SK-N-SH treated with all-trans-retinoic acid at 6 μM for 48 hours (cell line): ENCODE results near the gene TIMP2.

Source experiments
- ATAC-seq: fragments of 200-7000 bp; cut with Tn5 transposase; 3 replicates; pipeline ENCODE4 v1.9.1; 2020; ENCODE audit warnings: mild to moderate bottlenecking, moderate library complexity
- ARNTL ChIP-seq: fragments of 450-650 bp; formaldehyde crosslinking; IDR thresholded peaks from 2 replicates; pipeline ENCODE4 v1.5.0; 2020; ENCODE audit warnings: low read depth, mild to moderate bottlenecking, moderate library complexity, borderline replicate concordance
- BACH2 ChIP-seq: fragments of 250-450 bp; sonication (Bioruptor Pico); IDR thresholded peaks from 2 replicates; pipeline ENCODE4 v1.9.0; 2021; ENCODE audit warnings: mild to moderate bottlenecking, borderline replicate concordance
- CREB5 ChIP-seq: fragments of 250-450 bp; sonication (Bioruptor Pico); IDR thresholded peaks from 2 replicates; pipeline ENCODE4 v1.5.1; 2020; ENCODE audit warnings: low read depth, mild to moderate bottlenecking, moderate library complexity
- CSDC2 ChIP-seq: fragments of 250-450 bp; sonication (Bioruptor Pico); IDR thresholded peaks from 2 replicates; pipeline ENCODE4 v1.5.0; 2020; ENCODE audit warnings: mild to moderate bottlenecking, moderate library complexity
- CSRNP3 ChIP-seq: fragments of 250-450 bp; sonication (Bioruptor Pico); IDR thresholded peaks from 2 replicates; pipeline ENCODE4 v1.5.1; 2021; ENCODE audit warnings: mild to moderate bottlenecking, moderate library complexity
- ESRRG ChIP-seq: fragments of 250-450 bp; sonication (Bioruptor Pico); IDR thresholded peaks from 2 replicates; pipeline ENCODE4 v1.6.1; 2021; ENCODE audit warnings: mild to moderate bottlenecking
- GLIS3 ChIP-seq: fragments of 250-450 bp; sonication (Bioruptor Pico); IDR thresholded peaks from 2 replicates; pipeline ENCODE4 v1.5.0; 2020; ENCODE audit warnings: mild to moderate bottlenecking, moderate library complexity
- OSR1 ChIP-seq: fragments of 250-450 bp; sonication (Bioruptor Pico); IDR thresholded peaks from 2 replicates; pipeline ENCODE4 v1.8.0; 2022; ENCODE audit warnings: moderate library complexity, mild to moderate bottlenecking, inconsistent platforms
- PATZ1 ChIP-seq: fragments of 250-450 bp; sonication (Bioruptor Pico); IDR thresholded peaks from 2 replicates; pipeline ENCODE4 v1.8.0; 2020; ENCODE audit warnings: mild to moderate bottlenecking, moderate library complexity, borderline replicate concordance
- POU6F1 ChIP-seq: fragments of 250-450 bp; sonication (Bioruptor Pico); IDR thresholded peaks from 2 replicates; pipeline ENCODE4 v1.8.0; 2021; ENCODE audit warnings: low read depth, mild to moderate bottlenecking, moderate library complexity, borderline replicate concordance
- PPARA ChIP-seq: fragments of 250-450 bp; sonication (Bioruptor Pico); IDR thresholded peaks from 2 replicates; pipeline ENCODE4 v1.5.0; 2020; ENCODE audit warnings: mild to moderate bottlenecking, borderline replicate concordance
- RARB ChIP-seq: fragments of 250-450 bp; sonication (Bioruptor Pico); IDR thresholded peaks from 2 replicates; pipeline ENCODE4 v1.8.0; 2021; ENCODE audit warnings: mild to moderate bottlenecking, moderate library complexity
- SNAI2 ChIP-seq: fragments of 250-450 bp; sonication (Bioruptor Pico); IDR thresholded peaks from 2 replicates; pipeline ENCODE4 v1.5.0; 2020; ENCODE audit warnings: mild to moderate bottlenecking, moderate library complexity
- TCF4 ChIP-seq: fragments of 250-450 bp; sonication (Bioruptor Pico); IDR thresholded peaks from 2 replicates; pipeline ENCODE4 v1.8.0; 2021; ENCODE audit warnings: mild to moderate bottlenecking, moderate library complexity, borderline replicate concordance
- TOX ChIP-seq: fragments of 250-450 bp; sonication (Bioruptor Pico); IDR thresholded peaks from 2 replicates; pipeline ENCODE4 v1.8.0; 2021; ENCODE audit warnings: mild to moderate bottlenecking, moderate library complexity, borderline replicate concordance
- TSHZ2 ChIP-seq: fragments of 250-450 bp; sonication (Bioruptor Pico); IDR thresholded peaks from 2 replicates; pipeline ENCODE4 v1.5.0; 2020; ENCODE audit warnings: mild to moderate bottlenecking, moderate library complexity
- ZC3H10 ChIP-seq: fragments of 250-450 bp; sonication (Bioruptor Pico); IDR thresholded peaks from 2 replicates; pipeline ENCODE4 v1.5.1; 2021; ENCODE audit warnings: mild to moderate bottlenecking, moderate library complexity
- ZFP3 ChIP-seq: fragments of 250-450 bp; sonication (Bioruptor Pico); IDR thresholded peaks from 2 replicates; pipeline ENCODE4 v1.5.0; 2020; ENCODE audit warnings: mild to moderate bottlenecking, moderate library complexity
- ZFP30 ChIP-seq: fragments of 450-650 bp; formaldehyde crosslinking; IDR thresholded peaks from 2 replicates; pipeline ENCODE4 v1.5.0; 2022; ENCODE audit warnings: mild to moderate bottlenecking, moderate library complexity
- ZNF565 ChIP-seq: fragments of 450-650 bp; formaldehyde crosslinking; conservative IDR thresholded peaks from 2 replicates; pipeline ENCODE4 v1.5.0; 2020; ENCODE audit warnings: low read depth, mild to moderate bottlenecking, moderate library complexity
- ZNF8 ChIP-seq: fragments of 450-650 bp; formaldehyde crosslinking; IDR thresholded peaks from 2 replicates; pipeline ENCODE4 v1.5.0; 2020; ENCODE audit warnings: mild to moderate bottlenecking, moderate library complexity

The TIMP2 gene

GRCh38 chr17:78819806-78820792 is 105.1 kb downstream of the TIMP2 start (continued):
- TF ChIP-seq POU6F1 (CRISPR knock-in tag): no peak
- TF ChIP-seq, all 23 proteins: peak for 0

- no peak for TF ChIP-seq ZNF565 (CRISPR knock-in tag)
- no peak for TF ChIP-seq CREB5 (CRISPR knock-in tag)
- no peak for TF ChIP-seq ARNTL (CRISPR knock-in tag)
- no peak for TF ChIP-seq POU6F1 (CRISPR knock-in tag)
- TF ChIP-seq SNAI2 (CRISPR knock-in tag): no peak
- TF ChIP-seq TOX (CRISPR knock-in tag): no peak
- TF ChIP-seq PPARA: no peak
- TF ChIP-seq OSR1: no peak
- no peak for TF ChIP-seq ZC3H10 (CRISPR knock-in tag)
- TF ChIP-seq PATZ1 (CRISPR knock-in tag): no peak
- TF ChIP-seq CSRNP3 (CRISPR knock-in tag): no peak
- TF ChIP-seq ZNF8 (CRISPR knock-in tag): no peak
- TF ChIP-seq ZFP30: no peak
- no peak for TF ChIP-seq RARB (CRISPR knock-in tag)
- TF ChIP-seq ZFP3 (CRISPR knock-in tag): no peak
- TF ChIP-seq GLIS3 (CRISPR knock-in tag): no peak
- no peak for TF ChIP-seq CSDC2
- no peak for TF ChIP-seq TCF4 (CRISPR knock-in tag)
- no peak for TF ChIP-seq BACH2 (CRISPR knock-in tag)
- ATAC-seq: no peak
Observed at GRCh38 chr17:78819402-78819801, 105.8 kb downstream of the TIMP2 start.

- ATAC-seq: no peak
- TF ChIP-seq SNAI2 (CRISPR knock-in tag) (no peak), TSHZ2 (CRISPR knock-in tag) (no peak), RARB (CRISPR knock-in tag) (no peak), TOX (CRISPR knock-in tag) (no peak), OSR1 (no peak), ZFP30 (no peak), BACH2 (CRISPR knock-in tag) (no peak), CSDC2 (no peak), GLIS3 (CRISPR knock-in tag) (no peak), PATZ1 (CRISPR knock-in tag) (no peak), ZNF565 (CRISPR knock-in tag) (no peak), TCF4 (CRISPR knock-in tag) (no peak), ZFP3 (CRISPR knock-in tag) (no peak), ARNTL (CRISPR knock-in tag) (no peak), CREB5 (CRISPR knock-in tag) (no peak), ESRRG (CRISPR knock-in tag) (no peak)
Observed at GRCh38 chr17:78818932-78819331, 106.3 kb downstream of the TIMP2 start.
